Measurements from ENCODE around the gene GPLD1.
"Not testable (repeated sequence)": the region's sequence is repeated elsewhere in the genome, so short reads cannot be mapped to it uniquely, and the experiment has no call there.

The GPLD1 gene

GRCh38 chr6:24387818-24388217, 101.6 kb downstream of the GPLD1 start:
- H3K9me3 ChIP-seq = no peaks in the 10 kb centered on the region
- no peak overlapping the region for H3K4me3 ChIP-seq (ENCODE audit: low read depth in 1 of 2, low read length in 1 of 2)
- no peak overlapping the region for H3K27ac ChIP-seq
- TF ChIP-seq CTCF (IDR thresholded peaks at IDR 0.05) = no peak
- H3K36me3 ChIP-seq = no peaks in the 10 kb centered on the region
- no peaks in the 10 kb centered on the region for H3K4me1 ChIP-seq (ENCODE audit: control insufficient read depth in 1 of 2, insufficient read depth in 1 of 2, low read depth in 1 of 2, low read length in 1 of 2)
- H3K27me3 ChIP-seq = no peaks in the 10 kb centered on the region

GRCh38 chr6:24385536-24386269, 103.7 kb downstream of the GPLD1 start:
- Histone ChIP-seq H3K36me3 (no peaks in the 10 kb centered on the region), H3K4me1 (ENCODE audit: control insufficient read depth in 1 of 2, insufficient read depth in 1 of 2, low read depth in 1 of 2, low read length in 1 of 2) (no peaks in the 10 kb centered on the region), H3K4me3 (ENCODE audit: low read depth in 1 of 2, low read length in 1 of 2) (no peak overlapping the region), H3K27me3 (no peaks in the 10 kb centered on the region), H3K9me3 (no peaks in the 10 kb centered on the region), H3K27ac (no peak overlapping the region)
- TF ChIP-seq CTCF (IDR thresholded peaks at IDR 0.05) = no peak

- H3K9me3 ChIP-seq; H3K27me3 ChIP-seq; H3K36me3 ChIP-seq; H3K27ac ChIP-seq; H3K4me1 ChIP-seq (ENCODE audit: control insufficient read depth in 1 of 2, insufficient read depth in 1 of 2, low read depth in 1 of 2, low read length in 1 of 2); H3K4me3 ChIP-seq (ENCODE audit: low read depth in 1 of 2, low read length in 1 of 2): not testable (repeated sequence)
Measured at GRCh38 chr6:24384369-24385130, 104.8 kb downstream of the GPLD1 start.

- H3K27me3 ChIP-seq; H3K4me3 ChIP-seq (ENCODE audit: low read depth in 1 of 2, low read length in 1 of 2); H3K36me3 ChIP-seq; H3K4me1 ChIP-seq (ENCODE audit: control insufficient read depth in 1 of 2, insufficient read depth in 1 of 2, low read depth in 1 of 2, low read length in 1 of 2); H3K27ac ChIP-seq; H3K9me3 ChIP-seq: not testable (repeated sequence)
Measured at GRCh38 chr6:24382891-24383494, 106.4 kb downstream of the GPLD1 start.

- no peak for TF ChIP-seq CTCF (IDR thresholded peaks at IDR 0.05)
- no peaks in the 10 kb centered on the region for H3K36me3 ChIP-seq
- no peaks in the 10 kb centered on the region for H3K9me3 ChIP-seq
- H3K4me1 ChIP-seq (ENCODE audit: control insufficient read depth in 1 of 2, insufficient read depth in 1 of 2, low read depth in 1 of 2, low read length in 1 of 2) = no peaks in the 10 kb centered on the region
- no peak overlapping the region for H3K27ac ChIP-seq
- H3K27me3 ChIP-seq = no peaks in the 10 kb centered on the region
- H3K4me3 ChIP-seq (ENCODE audit: low read depth in 1 of 2, low read length in 1 of 2) = no peak overlapping the region
Measured at GRCh38 chr6:24382220-24382540, 107.2 kb downstream of the GPLD1 start.

GRCh38 chr6:24381476-24382219, 107.7 kb downstream of the GPLD1 start:
- TF ChIP-seq CTCF (IDR thresholded peaks at IDR 0.05) = no peak
- Histone ChIP-seq H3K4me3 (ENCODE audit: low read depth in 1 of 2, low read length in 1 of 2) (no peak overlapping the region), H3K4me1 (ENCODE audit: control insufficient read depth in 1 of 2, insufficient read depth in 1 of 2, low read depth in 1 of 2, low read length in 1 of 2) (no peaks in the 10 kb centered on the region), H3K36me3 (no peaks in the 10 kb centered on the region), H3K27me3 (no peaks in the 10 kb centered on the region), H3K27ac (no peak overlapping the region), H3K9me3 (no peaks in the 10 kb centered on the region)
